ENCODE data around the gene TIMM17A.

Gene TIMM17A

DNA sequence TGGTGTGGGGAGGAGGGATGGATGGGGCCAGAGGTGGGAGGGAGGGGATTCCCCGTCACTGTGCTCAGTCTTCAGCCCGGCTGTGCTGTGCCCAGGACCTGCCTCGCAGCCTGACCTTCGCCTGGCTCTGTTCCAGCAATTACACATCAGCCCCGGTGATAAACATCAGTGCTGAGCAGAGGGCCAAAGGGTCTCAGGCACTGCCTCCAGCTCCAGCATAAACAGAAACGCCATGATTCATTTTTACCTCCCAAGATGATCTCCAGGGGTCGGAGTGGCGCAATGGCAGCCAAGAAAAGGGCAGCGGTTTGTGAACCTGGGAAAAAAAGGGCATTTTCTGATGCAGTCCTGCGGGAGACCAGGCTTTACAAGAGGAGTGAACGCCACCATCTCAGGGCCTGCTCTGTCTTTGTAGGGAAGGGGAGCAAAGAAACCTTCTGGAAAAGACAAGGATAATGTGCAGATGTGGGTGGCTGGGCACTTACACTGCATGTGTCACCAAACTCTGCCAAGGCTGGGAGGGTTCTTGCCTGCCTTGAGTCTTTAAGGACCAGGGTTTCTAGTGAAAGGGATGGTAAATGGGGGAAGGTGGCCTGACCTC lies 38.6 kb upstream of the TIMM17A start:
- H3K4me3 ChIP-seq (ENCODE audit: low read depth, low read length) = no peak overlapping the region
- DNase-seq (ENCODE audit: low read depth) = no peak
- TF ChIP-seq, protein P1, sequence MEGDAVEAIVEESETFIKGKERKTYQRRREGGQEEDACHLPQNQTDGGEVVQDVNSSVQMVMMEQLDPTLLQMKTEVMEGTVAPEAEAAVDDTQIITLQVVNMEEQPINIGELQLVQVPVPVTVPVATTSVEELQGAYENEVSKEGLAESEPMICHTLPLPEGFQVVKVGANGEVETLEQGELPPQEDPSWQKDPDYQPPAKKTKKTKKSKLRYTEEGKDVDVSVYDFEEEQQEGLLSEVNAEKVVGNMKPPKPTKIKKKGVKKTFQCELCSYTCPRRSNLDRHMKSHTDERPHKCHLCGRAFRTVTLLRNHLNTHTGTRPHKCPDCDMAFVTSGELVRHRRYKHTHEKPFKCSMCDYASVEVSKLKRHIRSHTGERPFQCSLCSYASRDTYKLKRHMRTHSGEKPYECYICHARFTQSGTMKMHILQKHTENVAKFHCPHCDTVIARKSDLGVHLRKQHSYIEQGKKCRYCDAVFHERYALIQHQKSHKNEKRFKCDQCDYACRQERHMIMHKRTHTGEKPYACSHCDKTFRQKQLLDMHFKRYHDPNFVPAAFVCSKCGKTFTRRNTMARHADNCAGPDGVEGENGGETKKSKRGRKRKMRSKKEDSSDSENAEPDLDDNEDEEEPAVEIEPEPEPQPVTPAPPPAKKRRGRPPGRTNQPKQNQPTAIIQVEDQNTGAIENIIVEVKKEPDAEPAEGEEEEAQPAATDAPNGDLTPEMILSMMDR (IDR thresholded peaks at IDR 0.05; ENCODE audit: low read depth, low read length, missing control alignments) = no peak

DNA sequence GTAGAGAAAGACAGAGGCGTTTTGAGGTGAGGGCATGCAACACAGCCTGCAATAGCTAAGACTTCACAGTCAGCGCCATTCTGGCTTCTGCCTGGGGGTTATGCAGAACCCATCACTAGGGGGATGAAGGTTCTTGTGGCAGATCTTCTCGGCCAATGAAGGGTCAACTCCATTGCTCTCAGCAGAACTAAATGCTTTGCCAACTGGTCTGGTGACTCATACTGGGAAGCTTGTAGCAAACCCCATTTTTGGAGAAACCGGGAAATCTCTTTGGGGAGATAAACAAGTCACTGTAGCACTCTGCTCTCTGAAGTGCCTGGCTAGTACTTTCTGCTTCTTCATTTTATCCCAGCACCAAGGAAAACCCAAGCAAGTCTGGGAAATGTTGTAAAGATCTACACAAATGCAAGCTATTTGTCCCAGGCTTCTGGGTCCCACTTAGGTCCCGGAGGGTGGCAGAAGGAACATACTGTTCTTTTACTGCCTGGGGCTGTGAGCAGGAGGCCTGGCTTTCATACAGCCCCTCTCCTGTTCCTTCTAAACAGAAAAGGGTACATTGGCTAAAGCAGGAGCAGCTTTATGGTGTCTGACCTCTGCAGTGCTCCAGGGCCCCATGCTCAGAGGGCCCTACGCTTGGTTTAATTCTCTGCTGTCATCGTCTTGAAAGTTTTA lies 37.8 kb upstream of the TIMM17A start:
- H3K4me3 ChIP-seq (ENCODE audit: low read depth, low read length) = no peak overlapping the region
- TF ChIP-seq, protein P1 (IDR thresholded peaks at IDR 0.05; ENCODE audit: low read depth, low read length, missing control alignments) = no peak
- DNase-seq (ENCODE audit: low read depth) = no peak

DNA sequence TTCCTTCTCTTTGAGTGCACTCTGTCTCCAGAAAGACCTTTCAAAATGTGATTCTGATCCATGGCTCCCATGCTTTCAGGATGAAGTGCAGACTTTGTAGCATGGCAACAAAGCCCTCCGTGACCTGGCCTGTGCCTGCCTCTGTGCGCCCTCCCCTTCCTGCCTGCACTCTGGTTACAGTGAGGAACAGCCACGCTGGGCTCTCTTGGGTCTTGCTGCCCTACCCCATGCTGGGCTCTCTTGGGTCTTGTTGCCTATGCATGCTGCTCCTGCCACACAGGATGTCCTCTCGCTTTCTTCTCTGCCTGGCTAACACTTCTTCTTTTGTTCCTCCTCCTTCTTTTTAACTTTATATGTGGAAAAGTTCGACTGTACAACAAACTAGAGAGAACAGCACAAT lies 37.0 kb upstream of the TIMM17A start:
- no peak for DNase-seq (ENCODE audit: low read depth)
- no peak overlapping the region for H3K4me3 ChIP-seq (ENCODE audit: low read depth, low read length)
- TF ChIP-seq, protein P1 (IDR thresholded peaks at IDR 0.05; ENCODE audit: low read depth, low read length, missing control alignments) = no peak

DNA sequence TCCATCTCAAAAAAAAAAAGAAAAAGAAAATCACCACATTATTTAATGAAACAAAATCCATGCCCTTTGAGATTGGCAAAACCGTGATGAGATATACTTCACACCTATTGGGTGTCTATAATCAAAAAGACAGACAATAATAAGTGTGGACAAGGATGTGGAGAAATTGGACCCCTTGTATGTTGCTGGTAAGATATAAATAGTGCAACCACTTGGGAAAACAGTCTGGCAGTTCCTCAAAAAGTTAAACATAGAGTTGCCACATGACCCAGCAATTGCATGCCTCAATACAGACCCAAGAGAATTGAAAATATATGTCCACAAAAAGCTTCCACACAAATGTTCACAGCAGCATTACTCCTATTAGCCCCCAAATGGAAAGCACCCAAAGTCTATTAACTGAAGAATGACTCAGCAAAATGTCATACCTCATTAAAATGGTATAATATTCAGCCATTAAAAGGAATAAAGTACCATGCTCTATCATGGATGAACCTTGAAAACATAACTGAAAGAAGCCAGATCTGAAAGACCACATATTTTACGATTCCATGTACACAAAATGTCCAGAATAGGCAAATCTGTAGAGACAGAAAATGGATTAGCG lies 33.2 kb upstream of the TIMM17A start:
- TF ChIP-seq, protein P1 (IDR thresholded peaks at IDR 0.05; ENCODE audit: low read depth, low read length, missing control alignments) = no peak
- no peak overlapping the region for H3K4me3 ChIP-seq (ENCODE audit: low read depth, low read length)
- DNase-seq (ENCODE audit: low read depth) = no peak

DNA sequence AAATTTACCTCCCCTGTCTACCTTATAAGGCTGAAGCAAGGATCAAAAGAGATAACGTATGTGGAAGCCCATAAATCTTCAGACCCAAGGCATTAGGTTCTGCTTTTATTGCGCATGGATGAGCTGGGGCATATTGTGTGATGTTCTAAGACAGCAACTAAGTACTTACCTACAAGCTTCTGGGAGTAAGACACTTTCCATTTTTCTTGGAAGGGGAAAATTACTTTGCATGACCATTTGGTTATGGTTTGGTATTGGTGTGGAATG lies 30.1 kb upstream of the TIMM17A start:
- TF ChIP-seq, protein P1 (IDR thresholded peaks at IDR 0.05; ENCODE audit: low read depth, low read length, missing control alignments) = no peak
- no peak for DNase-seq (ENCODE audit: low read depth)

DNA sequence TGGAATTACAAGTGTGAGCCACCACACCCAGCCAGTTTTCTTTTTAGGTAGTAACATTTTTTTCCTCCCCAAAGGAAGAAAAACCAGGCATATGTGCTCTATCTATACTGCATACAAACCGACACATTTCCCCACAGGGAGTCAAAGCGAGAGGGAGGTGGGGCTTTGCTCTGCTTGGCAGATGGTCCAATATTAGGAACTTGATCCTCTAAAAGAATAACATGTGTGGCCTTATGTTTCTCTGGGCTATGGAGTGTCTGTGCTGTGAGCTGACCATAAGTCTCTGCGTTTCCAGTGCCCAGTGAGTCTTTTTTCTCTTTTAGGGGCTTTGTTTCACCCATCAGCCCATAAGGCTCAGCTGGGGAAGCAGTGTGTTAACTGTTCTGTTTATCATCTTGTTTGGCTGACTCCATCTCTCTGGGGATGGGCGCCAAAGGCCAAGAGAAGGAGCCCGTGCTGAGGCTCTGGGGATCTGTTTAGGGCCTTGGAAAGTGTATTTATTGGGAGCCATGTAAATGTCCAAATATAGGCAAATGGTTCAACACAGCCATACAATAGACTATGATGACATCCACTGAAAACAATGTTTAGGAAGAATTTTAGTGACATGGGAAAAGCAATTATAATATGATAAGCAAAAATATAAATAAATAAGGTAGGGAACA lies 29.2 kb upstream of the TIMM17A start:
- no peak for DNase-seq (ENCODE audit: low read depth)
- no peak overlapping the region for H3K4me3 ChIP-seq (ENCODE audit: low read depth, low read length)
- TF ChIP-seq, protein P1 (IDR thresholded peaks at IDR 0.05; ENCODE audit: low read depth, low read length, missing control alignments) = no peak

More for the DNA sequence above, 30.1 kb upstream of the TIMM17A start:
- H3K4me3 ChIP-seq (ENCODE audit: low read depth, low read length) = no peak overlapping the region
